ENCODE measurements around the gene SLIT3.

GRCh38 chr5:168749391-168750100, 551.4 kb downstream of the SLIT3 start:
- TF ChIP-seq CTCF (IDR thresholded peaks at IDR 0.05 in 4 of 5, conservative IDR thresholded peaks at IDR 0.05 in 1 of 5) (no peak), POLR2A (IDR thresholded peaks at IDR 0.05) (no peak)

All from gastrocnemius medialis (tissue), 4 donors.